COLO668 (cell line): ENCODE data around the gene PRTN3.

Source experiments
- DNase-seq: peaks from one replicate; lab custom pipeline; 2025; ENCODE audit not compliant: unreplicated experiment; lab: John Stamatoyannopoulos, UW

Gene PRTN3

GRCh38 chr19:840519-841206, at the start of gene PRTN3:
PRTN3 (plus strand) TSS chr19:840999; CDS start chr19:841009, 10 bp downstream.
- DNase-seq = no peak

- DNase-seq = no peak
These were observed 49.7 kb upstream of the PRTN3 start for GRCh38 chr19:791007-791566.

- DNase-seq = no peak
These were observed 49.1 kb upstream of the PRTN3 start for GRCh38 chr19:791567-792305.

GRCh38 chr19:792306-792885, 48.4 kb upstream of the PRTN3 start:
- DNase-seq = no peak

GRCh38 chr19:793806-794205, 47.0 kb upstream of the PRTN3 start:
- no peak for DNase-seq

GRCh38 chr19:795073-795611, 45.7 kb upstream of the PRTN3 start:
- DNase-seq = no peak

GRCh38 chr19:795691-796581, 44.9 kb upstream of the PRTN3 start:
- DNase-seq = no peak

- peak; percentile 100 for DNase-seq
These were observed 43.9 kb upstream of the PRTN3 start, which contains the start of gene PTBP1 for GRCh38 chr19:796692-797527. PTBP1 (plus strand) TSS chr19:797452; CDS start chr19:797498, 46 bp downstream.

- peak; percentile 98 for DNase-seq
These were observed 43.0 kb upstream of the PRTN3 start for GRCh38 chr19:797528-798414.

GRCh38 chr19:798415-799075, 42.3 kb upstream of the PRTN3 start:
- peak; percentile 39 for DNase-seq

- peak; percentile 46 for DNase-seq
These were observed 41.5 kb upstream of the PRTN3 start for GRCh38 chr19:799076-799881.

GRCh38 chr19:800360-801029, 40.3 kb upstream of the PRTN3 start:
- peak; percentile 29 for DNase-seq

GRCh38 chr19:801030-801860, 39.6 kb upstream of the PRTN3 start:
- peak; percentile 53 for DNase-seq

GRCh38 chr19:801861-802497, 38.8 kb upstream of the PRTN3 start:
- DNase-seq = no peak

GRCh38 chr19:802498-803098, 38.2 kb upstream of the PRTN3 start:
- peak; percentile 46 for DNase-seq
